Dermis blood vessel endothelial cell (primary cell): ENCODE results near the gene MUC7. TPM values are rescaled to one million over a fixed set of nuclear protein-coding genes. Genes with fewer than 3 reads are reported as not detected.

ENCODE experiments used
- total RNA-seq: library from RNA; depleted of rRNA; stranded (reverse); fragments of >200 nt; gene quantifications from 2 replicates; pipeline ENCODE4 v1.2.3, GENCODE V29; 2014

Gene MUC7
- total RNA-seq, 1 donor from 2014 or later: not detected

Other genes with a start within 250 kb of the MUC7 start
- not detected in 2 replicates for gene FDCSP, start 246.1 kb upstream of the MUC7 start, total RNA-seq
- gene CSN3, start 229.6 kb upstream of the MUC7 start, total RNA-seq: not detected in 2 replicates
- gene CABS1, start 137.2 kb upstream of the MUC7 start, total RNA-seq: not detected in 2 replicates
- gene SMR3A, start 111.4 kb upstream of the MUC7 start, total RNA-seq: not detected in 2 replicates
- not detected in 2 replicates for gene SMR3B, start 89.1 kb upstream of the MUC7 start, total RNA-seq
- not detected in 2 replicates for gene OPRPN, start 74.3 kb upstream of the MUC7 start, total RNA-seq
- gene AMTN, start 46.4 kb downstream of the MUC7 start, total RNA-seq: not detected in 2 replicates
- gene AMBN, start 120.1 kb downstream of the MUC7 start, total RNA-seq: not detected in 2 replicates
- gene ENAM, start 156.5 kb downstream of the MUC7 start, total RNA-seq: not detected in 2 replicates
- gene JCHAIN, start 194.3 kb downstream of the MUC7 start, total RNA-seq: not detected in 2 replicates
- gene UTP3, start 216.3 kb downstream of the MUC7 start, total RNA-seq: 20.8 and 27.1 TPM in 2 replicates
- 50.7 and 58.9 TPM in 2 replicates for gene RUFY3, start 249.8 kb downstream of the MUC7 start, total RNA-seq